Measurements from ENCODE around the gene CD46.
"Not testable (repeated sequence)": the region's sequence is repeated elsewhere in the genome, so short reads cannot be mapped to it uniquely, and the experiment has no call there.

The CD46 gene

DNA sequence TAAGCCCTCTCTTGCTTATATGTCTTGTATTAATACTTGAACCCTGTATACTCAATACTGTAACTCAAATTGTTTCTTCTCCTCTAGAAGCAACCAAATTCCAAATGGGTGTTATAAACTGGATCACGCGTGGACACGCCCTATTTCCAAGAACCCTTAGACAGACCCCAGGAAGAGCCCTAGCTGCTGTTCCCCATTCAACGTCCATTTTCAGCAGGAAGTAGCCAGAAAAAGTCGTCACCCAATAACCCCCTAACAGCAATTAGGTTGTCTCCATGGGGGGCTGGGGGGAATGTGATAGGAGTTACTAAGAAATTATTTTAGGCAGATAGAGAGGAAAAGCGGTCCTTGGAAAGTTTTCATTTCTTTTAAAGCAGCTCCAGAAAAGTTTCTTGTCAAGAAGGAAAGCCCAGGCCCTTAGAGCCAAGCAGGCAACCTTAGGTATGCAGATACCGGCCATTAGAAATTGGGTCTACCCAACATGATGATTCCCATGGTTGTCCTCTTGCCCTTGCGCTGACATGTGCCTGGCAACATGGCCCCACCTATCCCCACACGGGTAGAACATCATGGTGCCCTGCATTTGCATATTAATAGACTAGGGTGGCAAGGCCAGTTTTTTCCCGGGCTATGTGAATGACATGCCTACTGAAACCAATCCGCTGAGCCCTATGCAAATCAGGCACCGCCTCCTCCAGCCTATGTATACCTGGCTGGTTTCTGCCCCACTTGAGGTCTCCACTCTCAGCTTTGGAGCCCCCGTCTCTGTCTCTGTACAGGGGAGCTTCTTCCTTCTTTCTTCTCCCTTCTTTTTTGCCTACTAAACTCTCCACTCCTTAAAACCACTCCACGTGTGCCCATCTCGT, 4.0 kb upstream of the CD46 start:
- TF ChIP-seq CTCF (IDR thresholded peaks at IDR 0.05; ENCODE audit: insufficient read depth, low read length, poor library complexity, severe bottlenecking) (no peak), EZH2phosphoT487 (conservative IDR thresholded peaks at IDR 0.05; ENCODE audit: low read length) (no peak)
- Histone ChIP-seq H3K9ac (ENCODE audit: low read length) (no peak overlapping the region), H3K27me3 (ENCODE audit: low read length) (no peaks in the 10 kb centered on the region), H3K36me3 (ENCODE audit: low read length) (no peaks in the 10 kb centered on the region), H3K4me3 (ENCODE audit: insufficient read depth, low read length, poor library complexity, severe bottlenecking) (no peak overlapping the region), H3K27ac (ENCODE audit: low read depth, low read length) (no peak overlapping the region), H4K20me1 (ENCODE audit: low read depth, low read length) (no peaks in the 10 kb centered on the region; the same call in 1 of the 2 replicates), H3K9me2 (replicated peaks; ENCODE audit: insufficient read depth, low read length) (no peaks in the 10 kb centered on the region), H3K4me2 (ENCODE audit: low read depth, low read length, poor library complexity, severe bottlenecking) (no peak overlapping the region), H3F3A (ENCODE audit: insufficient read depth) (no peaks in the 10 kb centered on the region), H2AFZ (ENCODE audit: low read depth, low read length, severe bottlenecking) (no peak overlapping the region), H3K9me3 (ENCODE audit: insufficient read depth, low read length) (no peaks in the 10 kb centered on the region), H3K79me2 (ENCODE audit: insufficient read depth, low read length) (peaks cover 10% of the 10 kb centered on the region)

GRCh38 chr1:207748737-207749528, 2.9 kb upstream of the CD46 start:
- peak overlapping the region; percentile 39 for H3K4me2 ChIP-seq (ENCODE audit: low read depth, low read length, poor library complexity, severe bottlenecking)
- H3K9me2 ChIP-seq (replicated peaks; ENCODE audit: insufficient read depth, low read length): no peaks in the 10 kb centered on the region
- H3K9me3 ChIP-seq (ENCODE audit: insufficient read depth, low read length): no peaks in the 10 kb centered on the region
- H3K27me3 ChIP-seq (ENCODE audit: low read length): no peaks in the 10 kb centered on the region
- peaks cover 21% of the 10 kb centered on the region for H3K79me2 ChIP-seq (ENCODE audit: insufficient read depth, low read length)
- H3K4me3 ChIP-seq (ENCODE audit: insufficient read depth, low read length, poor library complexity, severe bottlenecking): peak overlapping the region; percentile 9
- H3F3A ChIP-seq (ENCODE audit: insufficient read depth): no peaks in the 10 kb centered on the region
- no peaks in the 10 kb centered on the region for H3K36me3 ChIP-seq (ENCODE audit: low read length)
- no peak overlapping the region for H3K27ac ChIP-seq (ENCODE audit: low read depth, low read length)
- no peak overlapping the region for H2AFZ ChIP-seq (ENCODE audit: low read depth, low read length, severe bottlenecking)
- TF ChIP-seq EZH2phosphoT487 (conservative IDR thresholded peaks at IDR 0.05; ENCODE audit: low read length) (no peak), CTCF (IDR thresholded peaks at IDR 0.05; ENCODE audit: insufficient read depth, low read length, poor library complexity, severe bottlenecking) (no peak)
- no peak overlapping the region for H3K9ac ChIP-seq (ENCODE audit: low read length)
- no peaks in the 10 kb centered on the region; the same call in 1 of the 2 replicates for H4K20me1 ChIP-seq (ENCODE audit: low read depth, low read length)

- H3F3A ChIP-seq (ENCODE audit: insufficient read depth): no peaks in the 10 kb centered on the region
- no peaks in the 10 kb centered on the region for H3K27me3 ChIP-seq (ENCODE audit: low read length)
- peak overlapping the region; percentile 65 for H2AFZ ChIP-seq (ENCODE audit: low read depth, low read length, severe bottlenecking)
- H3K36me3 ChIP-seq (ENCODE audit: low read length): no peaks in the 10 kb centered on the region
- H4K20me1 ChIP-seq (ENCODE audit: low read depth, low read length): no peaks in the 10 kb centered on the region; the same call in 1 of the 2 replicates
- H3K79me2 ChIP-seq (ENCODE audit: insufficient read depth, low read length): peaks cover 39% of the 10 kb centered on the region
- peak overlapping the region; percentile 67 for H3K4me2 ChIP-seq (ENCODE audit: low read depth, low read length, poor library complexity, severe bottlenecking)
- TF ChIP-seq CTCF (IDR thresholded peaks at IDR 0.05; ENCODE audit: insufficient read depth, low read length, poor library complexity, severe bottlenecking) (no peak), EZH2phosphoT487 (conservative IDR thresholded peaks at IDR 0.05; ENCODE audit: low read length) (no peak)
- H3K4me3 ChIP-seq (ENCODE audit: insufficient read depth, low read length, poor library complexity, severe bottlenecking): peak overlapping the region; percentile 86
- no peak overlapping the region for H3K27ac ChIP-seq (ENCODE audit: low read depth, low read length)
- H3K9ac ChIP-seq (ENCODE audit: low read length): peak overlapping the region; percentile 80
- no peaks in the 10 kb centered on the region for H3K9me3 ChIP-seq (ENCODE audit: insufficient read depth, low read length)
- H3K9me2 ChIP-seq (replicated peaks; ENCODE audit: insufficient read depth, low read length): no peaks in the 10 kb centered on the region
Observed at GRCh38 chr1:207750631-207751305, 1.1 kb upstream of the CD46 start.

DNA sequence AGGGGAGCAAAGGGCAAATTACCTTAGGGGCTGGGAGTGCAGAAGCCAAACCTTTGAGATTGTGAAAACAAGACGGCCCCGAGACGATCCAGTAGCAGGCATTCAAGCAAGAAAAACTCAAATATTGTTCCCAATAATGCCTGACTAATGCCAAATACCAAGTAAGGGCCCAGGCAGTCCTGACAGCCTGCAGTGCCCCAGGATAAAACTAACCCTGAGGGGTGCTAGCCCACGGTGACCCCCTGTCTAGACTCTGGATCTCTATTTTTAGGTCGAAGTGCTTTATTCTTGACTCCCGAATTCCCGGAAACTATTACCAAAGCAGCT, 428 bp upstream of the CD46 start:
- Histone ChIP-seq H3K79me2 (ENCODE audit: insufficient read depth, low read length) (peaks cover 46% of the 10 kb centered on the region), H2AFZ (ENCODE audit: low read depth, low read length, severe bottlenecking) (peak overlapping the region; percentile 65), H3K27ac (ENCODE audit: low read depth, low read length) (peak overlapping the region; percentile 33; the same call in 1 of the 2 replicates)

More for the DNA sequence above, 428 bp upstream of the CD46 start:
- not testable (repeated sequence) for H3F3A ChIP-seq (ENCODE audit: insufficient read depth); H3K27me3 ChIP-seq (ENCODE audit: low read length); H3K9me2 ChIP-seq (replicated peaks; ENCODE audit: insufficient read depth, low read length); H4K20me1 ChIP-seq (ENCODE audit: low read depth, low read length); H3K36me3 ChIP-seq (ENCODE audit: low read length); H3K9me3 ChIP-seq (ENCODE audit: insufficient read depth, low read length)
- Histone ChIP-seq H3K4me3 (ENCODE audit: insufficient read depth, low read length, poor library complexity, severe bottlenecking) (peak overlapping the region; percentile 86), H3K9ac (ENCODE audit: low read length) (peak overlapping the region; percentile 80), H3K4me2 (ENCODE audit: low read depth, low read length, poor library complexity, severe bottlenecking) (peak overlapping the region; percentile 67)

All from SU-DHL-6 (cell line).